K562 (cell line): ENCODE results near the gene HAPLN3.

Experiments used
- ATF6 ChIP-seq: sonication (generic); formaldehyde crosslinking; IDR thresholded peaks from 2 replicates; pipeline ENCODE4 v1.4.0; 2020; ENCODE audit warnings: mild to moderate bottlenecking, missing genetic modification reagents
- CBX5 ChIP-seq: IDR thresholded peaks from 2 replicates; pipeline ENCODE4 v1.6.1; 2014; ENCODE audit warnings: low read depth, borderline replicate concordance
- EP300 ChIP-seq: IDR thresholded peaks from 2 replicates; pipeline ENCODE4 v1.6.1; 2012; ENCODE audit warnings: low read length, improper control_type of control experiment
- POLR2A ChIP-seq: fragments of 450-650 bp; conservative IDR thresholded peaks from 2 replicates; pipeline ENCODE4 v1.6.1; 2016
- POLR2AphosphoS5 ChIP-seq: IDR thresholded peaks from 2 replicates; pipeline ENCODE4 v1.6.1; 2011; ENCODE audit warnings: mild to moderate bottlenecking, low read depth, low read length, moderate library complexity; ENCODE audit not compliant: control insufficient read depth, insufficient read depth
- ZNF609 ChIP-seq: sonication (generic); formaldehyde crosslinking; IDR thresholded peaks from 2 replicates; pipeline ENCODE4 v1.8.1; 2023; ENCODE audit warnings: missing genetic modification reagents, mild to moderate bottlenecking, borderline replicate concordance

GRCh38 chr15:88847144-88847543, 48.2 kb downstream of the HAPLN3 start:
- no peak for TF ChIP-seq EP300
- no peak for TF ChIP-seq CBX5
- TF ChIP-seq ZNF609 (CRISPR knock-in tag), result no peak
- no peak for TF ChIP-seq POLR2A
- TF ChIP-seq ATF6 (CRISPR knock-in tag), result no peak
- no peak for TF ChIP-seq POLR2AphosphoS5
